ENCODE results near the gene FAM110A.
"Not testable (repeated sequence)": the region's sequence is repeated elsewhere in the genome, so short reads cannot be mapped to it uniquely, and the experiment has no call there.

The FAM110A gene

GRCh38 chr20:823574-823902, 10.0 kb upstream of the FAM110A start:
- DNase-seq (ENCODE audit: low read depth), result no peak

GRCh38 chr20:824490-824889, 9.0 kb upstream of the FAM110A start:
- no peak for DNase-seq (ENCODE audit: low read depth)

- no peak for DNase-seq (ENCODE audit: low read depth)
Measured at GRCh38 chr20:824916-825315, 8.6 kb upstream of the FAM110A start.

GRCh38 chr20:825710-826421, 7.6 kb upstream of the FAM110A start:
- no peak for DNase-seq (ENCODE audit: low read depth)

- no peak for DNase-seq (ENCODE audit: low read depth)
Measured at GRCh38 chr20:826695-827323, 6.7 kb upstream of the FAM110A start.

- DNase-seq (ENCODE audit: low read depth), result not testable (repeated sequence)
Measured at GRCh38 chr20:827981-828380, 5.5 kb upstream of the FAM110A start.

- DNase-seq (ENCODE audit: low read depth), result no peak
Measured at GRCh38 chr20:828987-829386, 4.5 kb upstream of the FAM110A start.

- no peak for DNase-seq (ENCODE audit: low read depth)
Measured at GRCh38 chr20:829551-829950, 4.0 kb upstream of the FAM110A start.

GRCh38 chr20:830011-830521, 3.4 kb upstream of the FAM110A start:
- DNase-seq (ENCODE audit: low read depth), result no peak

- DNase-seq (ENCODE audit: low read depth), result no peak
Measured at GRCh38 chr20:831251-831650, 2.3 kb upstream of the FAM110A start.

GRCh38 chr20:831956-832355, 1.6 kb upstream of the FAM110A start:
- DNase-seq (ENCODE audit: low read depth), result no peak

GRCh38 chr20:833121-833449, 430 bp upstream of the FAM110A start:
- no peak for DNase-seq (ENCODE audit: low read depth)

GRCh38 chr20:834151-834746, 734 bp downstream of the FAM110A start:
- no peak for DNase-seq (ENCODE audit: low read depth)

GRCh38 chr20:835608-836045, 2.1 kb downstream of the FAM110A start:
- peak; percentile 51 for DNase-seq (ENCODE audit: low read depth)

- DNase-seq (ENCODE audit: low read depth), result no peak
Measured at GRCh38 chr20:836190-836589, 2.7 kb downstream of the FAM110A start.

GRCh38 chr20:839015-839414, 5.5 kb downstream of the FAM110A start:
- DNase-seq (ENCODE audit: low read depth), result no peak

GRCh38 chr20:839626-840025, 6.1 kb downstream of the FAM110A start:
- DNase-seq (ENCODE audit: low read depth), result no peak

GRCh38 chr20:840503-840857, 7.0 kb downstream of the FAM110A start:
- no peak for DNase-seq (ENCODE audit: low read depth)

GRCh38 chr20:840858-841567, 7.5 kb downstream of the FAM110A start:
- DNase-seq (ENCODE audit: low read depth), result no peak

- DNase-seq (ENCODE audit: low read depth), result no peak
Measured at GRCh38 chr20:841568-842546, 8.3 kb downstream of the FAM110A start.

GRCh38 chr20:842547-842940, 9.0 kb downstream of the FAM110A start:
- no peak for DNase-seq (ENCODE audit: low read depth)

GRCh38 chr20:843912-844311, 10.4 kb downstream of the FAM110A start:
- no peak for DNase-seq (ENCODE audit: low read depth)

All from stimulated activated CD4-positive, alpha-beta T cell treated with anti-CD3 and anti-CD28 coated beads, Interleukin-2, amount 100 ng/mL, for 4 hours (primary cell).